Measurements from ENCODE around the gene ALCAM. TPM values are rescaled to one million over a fixed set of nuclear protein-coding genes. Genes with fewer than 3 reads are reported as not detected.

The ALCAM gene
- total RNA-seq, 1 experiment from 2014 or later = 0.85 TPM

GRCh38 chr3:105622169-105622568 is 255.5 kb downstream of the ALCAM start:
- Histone ChIP-seq H3K36me3 (no peaks in the 10 kb centered on the region), H3K4me1 (peaks cover 13% of the 10 kb centered on the region), H3K4me3 (no peak overlapping the region), H3K27me3 (no peaks in the 10 kb centered on the region), H3K27ac (no peak overlapping the region), H3K9me3 (replicated peaks) (no peaks in the 10 kb centered on the region)
- DNase-seq = no peak

Data from SJCRH30 (cell line).